ENCODE data around the gene DEPDC1B. TPM values are rescaled to one million over a fixed set of nuclear protein-coding genes. Genes with fewer than 3 reads are reported as not detected.
"Not testable (repeated sequence)": the region's sequence is repeated elsewhere in the genome, so short reads cannot be mapped to it uniquely, and the experiment has no call there.

DEPDC1B gene
- total RNA-seq, 1 experiment from 2014 or later = 27.7 TPM

DNA sequence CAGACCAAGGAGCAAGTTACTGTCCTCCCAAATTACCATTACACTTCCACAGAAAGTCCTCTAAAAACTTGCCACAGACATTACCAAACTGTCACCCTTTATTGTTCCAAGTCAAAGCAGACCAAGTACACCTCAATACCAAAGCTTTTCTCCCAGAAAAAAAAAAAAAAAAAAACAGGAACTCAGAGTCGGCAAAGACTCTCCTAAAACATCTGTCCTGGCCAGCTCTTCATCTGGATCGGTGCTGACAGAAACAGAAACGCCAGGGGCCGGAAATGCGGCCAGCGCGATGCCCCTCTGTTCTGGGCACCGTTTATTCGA lies 718 bp downstream of the DEPDC1B start:
- no peak for DNase-seq (ENCODE audit: low read depth)

DNA sequence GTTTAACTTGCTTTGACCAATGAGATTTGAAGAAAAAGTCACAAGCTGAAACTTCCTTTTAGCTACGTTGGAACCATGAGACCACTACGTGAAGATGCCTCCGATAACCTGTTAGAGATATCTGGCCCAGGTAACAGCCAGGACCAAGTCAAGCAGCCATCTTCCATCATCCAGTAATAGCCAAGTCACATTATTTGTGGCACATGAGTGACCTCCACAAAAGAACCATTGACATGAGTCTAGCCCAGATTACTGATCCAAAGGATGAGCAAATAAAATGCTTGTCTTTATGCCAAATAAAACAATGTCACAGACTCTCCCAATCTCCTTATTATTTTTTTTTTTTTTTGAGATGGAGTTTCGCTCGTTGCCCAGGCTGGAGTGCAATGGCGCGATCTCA lies 1.6 kb downstream of the DEPDC1B start:
- DNase-seq (ENCODE audit: low read depth) = no peak

DNA sequence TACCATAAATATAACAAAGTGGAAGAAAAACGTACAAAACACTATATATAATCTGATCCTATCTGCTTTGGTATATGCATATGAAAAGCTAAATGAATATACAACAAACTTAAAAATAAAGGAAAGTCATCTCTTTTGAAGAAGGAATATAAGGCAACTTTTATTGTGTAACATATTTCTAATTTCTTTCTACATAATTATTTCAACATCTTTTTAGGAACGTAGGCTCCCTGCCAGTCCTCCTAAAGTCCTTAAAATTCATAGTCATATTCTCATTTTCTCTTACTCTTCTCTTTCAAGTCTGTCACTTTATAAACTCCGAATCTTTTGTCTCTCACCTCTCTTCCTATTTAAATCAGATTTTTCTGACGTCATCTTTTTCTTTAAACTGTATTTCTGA lies 9.6 kb downstream of the DEPDC1B start:
- no peak for DNase-seq (ENCODE audit: low read depth)

DNA sequence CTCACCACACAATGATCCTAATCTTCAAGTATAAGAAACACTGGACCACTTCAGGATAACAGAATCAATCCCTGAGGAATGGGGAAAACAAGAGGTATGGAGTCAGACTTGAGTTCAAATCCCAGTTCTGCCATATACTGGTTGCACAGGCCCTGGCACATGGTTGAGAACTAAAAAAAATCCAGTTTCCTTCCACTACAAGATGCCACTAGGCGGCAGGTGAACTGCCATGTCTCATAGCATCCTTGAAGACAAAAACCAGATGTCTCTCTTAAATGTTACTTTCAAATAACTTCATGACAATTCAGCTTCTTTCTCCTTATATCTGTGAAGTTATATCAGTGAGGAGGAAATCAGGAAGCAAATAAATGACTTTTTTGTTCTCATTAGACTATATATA lies 11.0 kb downstream of the DEPDC1B start:
- no peak for DNase-seq (ENCODE audit: low read depth)

DNA sequence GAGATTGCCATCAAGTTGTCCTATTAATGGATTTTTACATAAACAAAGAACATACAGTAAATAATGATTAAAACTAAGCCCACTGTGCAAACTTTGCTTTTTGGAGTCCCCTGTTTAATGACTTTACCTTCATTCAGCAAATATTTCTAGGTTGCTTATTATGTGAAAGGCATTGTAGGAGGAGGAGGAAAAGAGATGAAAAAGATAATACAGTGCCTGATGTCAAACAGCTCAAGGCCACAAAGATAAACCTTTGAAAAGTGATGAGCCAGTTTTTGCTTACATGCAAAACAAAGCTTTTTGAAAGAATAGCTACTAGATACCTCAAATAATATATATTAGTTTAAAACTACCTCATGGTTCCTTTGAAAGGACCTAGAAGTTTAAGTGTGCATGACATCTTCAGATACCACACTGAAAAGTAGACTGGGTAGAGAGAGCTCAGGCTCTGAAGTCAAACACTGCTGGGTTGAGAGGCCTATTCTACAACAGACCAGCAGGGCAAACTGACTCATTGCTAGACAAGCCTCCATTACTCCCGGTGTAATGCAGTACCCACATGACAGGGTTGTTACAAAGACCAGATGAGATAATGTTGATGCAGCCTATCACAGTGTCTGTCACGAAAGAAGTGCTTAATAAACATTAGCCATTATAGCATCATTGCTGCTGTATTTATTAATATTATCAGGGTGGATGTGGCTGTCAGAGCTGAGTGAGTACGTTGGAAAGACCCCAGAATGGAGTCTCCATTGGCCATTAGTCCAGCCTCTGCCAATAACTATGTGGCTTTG lies 11.8 kb downstream of the DEPDC1B start:
- DNase-seq (ENCODE audit: low read depth) = peak; percentile 56

DNA sequence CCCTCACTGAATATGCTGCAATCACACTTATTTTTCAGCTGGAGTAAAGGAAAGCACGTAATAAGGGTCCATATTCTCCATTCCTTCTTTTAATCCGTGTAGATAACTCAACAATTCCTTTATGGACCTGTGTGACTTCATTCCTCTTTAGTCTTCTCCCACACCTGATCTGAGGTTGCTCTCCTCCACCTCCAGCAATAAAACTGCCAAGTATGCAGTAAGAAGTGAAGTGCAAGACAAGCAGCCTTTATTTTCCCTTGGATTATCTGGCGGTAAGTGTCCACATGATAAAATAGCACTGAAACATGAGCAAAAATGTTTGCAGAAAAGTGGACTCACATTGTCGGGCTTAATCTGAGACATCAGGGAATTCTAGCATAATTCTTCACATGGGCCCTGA lies 13.8 kb downstream of the DEPDC1B start:
- no peak for DNase-seq (ENCODE audit: low read depth)

DNA sequence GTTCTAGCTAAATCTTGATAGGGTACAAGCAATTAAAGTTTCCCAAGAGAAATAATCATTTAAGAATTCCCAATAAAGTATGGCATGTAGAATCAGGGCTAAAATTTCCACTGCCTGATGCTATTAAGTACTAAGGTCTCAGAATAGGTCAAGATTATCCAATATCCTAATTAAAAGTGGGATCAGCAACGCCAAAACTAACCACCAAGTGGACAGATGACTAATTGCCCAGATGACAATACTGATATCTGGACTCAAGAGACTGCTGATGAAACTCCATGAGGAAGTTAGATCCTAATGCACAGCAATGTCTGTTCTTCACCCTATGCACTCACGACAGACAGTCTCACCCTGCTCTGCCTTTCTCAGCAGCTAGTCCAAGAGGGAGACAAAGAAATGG lies 14.3 kb downstream of the DEPDC1B start:
- no peak for DNase-seq (ENCODE audit: low read depth)

DNA sequence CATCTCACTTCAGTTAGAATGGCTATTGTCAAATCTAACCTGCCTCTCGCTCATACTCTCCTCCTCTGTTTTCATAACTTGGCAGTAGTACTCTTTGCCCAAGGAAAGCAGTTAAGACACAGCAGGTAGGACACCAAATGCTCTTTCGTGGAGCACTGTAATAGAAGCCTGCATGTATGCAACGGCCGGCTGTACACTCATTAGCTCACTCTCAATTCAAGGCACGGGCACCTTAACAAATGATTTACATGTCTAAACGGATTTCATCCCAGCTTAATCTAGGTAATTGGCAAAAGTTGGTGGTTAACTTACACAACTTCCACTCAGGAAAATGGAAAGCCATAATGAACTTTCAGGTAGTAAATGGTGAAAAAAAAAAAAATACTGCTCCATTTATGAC lies 14.9 kb downstream of the DEPDC1B start:
- no peak for DNase-seq (ENCODE audit: low read depth)

DNA sequence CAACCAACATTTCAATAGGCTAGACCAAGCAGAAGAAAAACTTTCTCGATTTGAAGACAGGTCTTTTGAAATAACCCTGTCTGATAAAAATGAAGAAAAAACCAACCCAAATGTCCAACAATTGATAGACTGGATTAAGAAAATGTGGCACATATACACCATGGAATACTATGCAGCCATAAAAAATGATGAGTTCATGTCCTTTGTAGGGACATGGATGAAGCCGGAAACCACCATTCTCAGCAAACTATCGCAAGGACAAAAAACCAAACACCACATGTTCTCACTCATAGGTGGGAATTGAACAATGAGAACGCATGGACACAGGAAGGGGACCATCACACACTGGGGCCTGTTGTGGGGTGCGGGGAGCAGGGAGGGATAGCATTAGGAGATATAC lies 18.0 kb downstream of the DEPDC1B start:
- not testable (repeated sequence) for DNase-seq (ENCODE audit: low read depth)

DNA sequence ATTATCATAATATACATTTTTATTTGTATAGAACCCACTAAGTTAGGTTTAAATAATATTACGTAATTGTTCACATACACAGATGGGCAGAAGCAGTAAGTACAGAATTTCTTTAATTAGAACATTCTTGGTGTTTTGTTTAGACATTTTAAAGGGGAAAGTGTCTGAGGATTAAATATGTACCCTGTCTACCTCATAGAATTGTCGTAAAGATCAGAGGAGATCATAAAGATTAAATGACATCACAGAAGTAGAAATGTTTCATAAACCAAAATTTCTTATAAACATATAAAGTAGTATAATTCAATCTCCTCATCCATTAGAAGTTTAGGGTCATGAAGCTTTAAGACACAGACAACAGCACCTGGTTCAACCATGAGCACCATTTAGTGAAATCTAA lies 20.1 kb downstream of the DEPDC1B start:
- no peak for DNase-seq (ENCODE audit: low read depth)

DNA sequence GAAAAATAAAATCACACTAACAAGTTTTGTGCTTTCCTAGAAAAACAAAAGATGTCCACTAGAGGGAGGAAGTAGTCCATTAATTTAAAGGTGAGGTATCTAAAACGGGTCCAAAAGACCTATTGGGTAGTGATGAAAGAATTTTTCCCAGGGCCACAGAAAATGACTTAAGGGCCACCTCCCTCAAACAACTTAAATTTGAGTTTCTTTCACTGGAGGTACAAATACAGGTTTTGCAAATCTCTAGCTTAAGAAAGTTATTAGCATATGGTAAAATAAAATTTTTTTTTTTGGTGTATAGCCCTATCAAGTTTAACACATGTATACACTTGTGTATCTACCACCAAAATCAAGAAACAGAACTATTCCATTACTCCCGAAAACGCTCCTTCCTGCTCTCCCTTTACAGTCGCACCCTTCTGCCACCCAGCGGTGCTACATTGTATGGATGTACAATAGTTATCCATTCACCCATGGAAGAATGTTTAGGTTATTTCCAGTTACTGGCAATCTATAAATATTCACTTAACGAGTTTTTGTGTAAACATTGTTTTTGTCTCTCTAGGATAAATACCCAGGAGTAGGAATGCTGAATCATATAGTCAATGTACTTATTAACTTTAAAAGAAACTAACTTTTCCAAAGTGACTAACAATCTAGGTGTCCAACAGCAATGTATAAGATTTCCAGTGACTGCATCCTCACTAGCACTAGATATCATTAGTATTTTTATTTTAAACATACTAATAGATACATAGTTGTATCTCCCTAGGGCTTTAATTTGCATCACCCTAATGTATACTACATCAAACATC lies 21.9 kb downstream of the DEPDC1B start:
- peak; percentile 11 for DNase-seq (ENCODE audit: low read depth)

DNA sequence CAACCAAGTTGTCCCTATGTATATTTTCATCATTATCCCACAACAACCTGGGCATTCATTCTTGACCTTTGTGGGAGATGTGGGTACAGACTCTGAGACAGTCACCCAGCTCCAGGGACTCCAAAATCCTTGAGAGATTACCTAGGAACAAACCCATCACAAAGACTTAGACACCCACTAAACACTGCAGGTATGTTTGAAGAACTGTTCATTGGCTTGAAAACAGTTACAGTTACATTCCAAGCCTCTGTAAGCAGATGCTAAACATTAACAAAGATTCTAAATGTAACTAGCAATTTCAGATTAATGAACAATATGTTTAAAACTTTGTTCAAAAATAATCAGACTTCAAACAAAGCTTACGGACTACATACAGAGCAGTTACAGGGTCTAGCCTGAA lies 24.7 kb downstream of the DEPDC1B start:
- no peak for DNase-seq (ENCODE audit: low read depth)

DNA sequence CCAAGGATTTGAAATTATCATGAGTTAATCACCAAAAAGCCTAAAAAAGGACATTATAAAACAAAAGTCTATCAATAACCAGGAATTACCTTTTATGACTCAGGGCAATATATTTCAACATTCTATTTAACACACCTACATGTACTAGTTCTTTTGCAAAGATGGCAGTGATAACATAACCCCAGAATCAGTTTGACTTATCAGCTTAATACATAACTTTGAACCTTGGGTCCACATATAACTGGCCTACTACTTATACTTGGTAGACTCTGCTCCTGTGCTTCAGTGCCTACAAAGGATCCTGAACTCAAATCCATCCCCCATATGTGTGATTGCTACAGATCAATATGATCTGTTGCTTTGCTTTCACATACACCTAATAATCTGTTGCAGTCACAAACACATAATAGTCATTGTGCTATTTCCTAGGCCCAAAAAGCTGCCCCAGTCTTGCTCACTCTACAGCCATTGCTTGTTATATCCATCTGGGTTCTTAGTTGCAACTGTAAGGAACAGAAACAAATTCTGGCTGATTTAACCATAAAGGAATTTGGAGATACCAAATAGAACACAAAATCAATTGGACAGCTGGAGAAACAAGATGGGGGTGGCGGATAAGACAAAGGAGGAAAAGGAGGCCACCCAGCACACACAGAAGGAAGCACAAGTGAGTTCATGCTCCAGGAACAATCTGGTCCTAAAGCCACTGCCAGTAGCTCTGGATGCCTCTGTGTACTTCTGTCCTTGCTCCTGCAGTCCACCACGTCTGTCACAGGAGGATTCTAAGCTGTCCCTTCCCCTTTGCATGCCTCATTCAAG lies 25.5 kb downstream of the DEPDC1B start:
- no peak for DNase-seq (ENCODE audit: low read depth)

DNA sequence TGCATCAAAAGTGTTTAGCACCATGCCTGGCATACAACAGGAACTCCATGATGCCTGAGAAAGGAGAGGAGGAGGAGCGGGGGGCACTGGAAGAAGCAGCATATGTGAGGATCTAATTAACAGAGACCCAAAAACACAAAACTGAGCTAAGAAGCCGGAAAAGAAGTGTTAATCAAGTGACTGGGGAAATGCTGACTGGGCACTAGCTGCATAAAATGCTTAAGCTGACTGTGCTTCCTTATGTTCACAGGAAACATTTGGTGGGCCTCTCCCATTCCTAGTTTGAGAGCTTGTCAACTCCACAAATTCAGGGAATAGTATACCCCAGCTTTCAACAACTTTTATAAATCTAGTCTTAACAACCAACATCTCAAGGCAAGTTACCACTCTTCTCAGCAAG lies 26.6 kb downstream of the DEPDC1B start:
- no peak for DNase-seq (ENCODE audit: low read depth)

DNA sequence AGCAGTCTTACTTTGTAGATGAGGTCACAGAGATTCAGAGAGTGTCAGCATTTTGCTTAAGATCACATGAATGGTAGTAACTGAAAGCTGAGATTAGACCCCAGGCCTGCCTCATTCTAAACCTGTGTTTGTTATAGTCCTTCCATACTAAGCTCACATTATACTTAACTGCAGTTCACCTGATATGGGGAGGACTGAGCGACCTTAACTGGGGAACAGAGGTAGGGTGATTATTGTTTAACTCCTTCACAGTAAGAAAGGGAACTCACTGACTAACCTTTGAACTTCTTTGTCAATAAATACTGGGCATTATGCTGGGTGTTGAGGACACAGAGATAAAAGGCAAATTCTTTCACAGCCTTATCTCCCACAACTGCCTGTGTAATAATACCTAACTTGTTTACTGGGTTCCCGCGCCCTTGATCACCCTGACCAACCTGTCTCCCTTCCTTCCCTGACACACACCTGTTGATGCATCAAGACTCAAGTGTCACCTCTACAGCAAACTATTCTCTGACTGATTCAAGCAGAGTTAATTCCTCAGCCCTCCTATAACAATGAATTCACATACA lies 27.2 kb downstream of the DEPDC1B start:
- DNase-seq (ENCODE audit: low read depth) = no peak

DNA sequence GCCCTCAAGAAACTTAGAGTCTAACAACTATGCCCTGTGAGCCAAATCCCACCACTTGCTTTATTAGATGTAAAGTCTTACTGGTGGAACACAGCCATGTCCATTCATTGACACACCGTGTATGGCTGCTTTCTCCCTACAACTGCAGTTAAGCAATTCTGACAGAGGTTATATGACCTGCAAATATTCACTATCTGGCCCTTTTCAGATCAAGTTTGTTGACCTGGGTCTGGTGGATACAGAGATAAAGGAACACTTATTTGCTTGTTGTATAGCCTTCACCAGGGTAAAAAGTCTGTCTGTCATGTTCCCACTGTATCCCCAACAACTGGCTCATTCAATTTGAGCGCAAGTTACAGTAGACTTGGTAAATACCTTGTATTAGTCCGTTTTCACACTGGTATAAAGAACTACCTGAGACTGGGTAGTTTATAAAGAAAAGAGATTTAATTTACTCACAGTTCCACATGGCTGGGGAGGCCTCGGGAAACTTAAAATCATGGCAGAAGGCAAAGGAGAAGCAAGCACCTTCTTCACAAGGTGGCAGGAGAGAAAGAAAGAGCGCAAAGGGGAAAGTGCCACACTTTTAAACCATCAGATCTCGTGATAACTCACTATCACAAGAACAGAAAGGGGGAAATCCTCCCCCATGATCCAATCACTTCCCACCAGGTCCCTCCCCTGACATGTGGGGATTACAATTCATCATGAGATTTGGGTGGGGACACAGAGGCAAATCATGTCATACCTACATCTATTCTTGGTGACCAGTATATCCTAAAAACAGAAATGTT lies 27.9 kb downstream of the DEPDC1B start:
- DNase-seq (ENCODE audit: low read depth) = no peak

DNA sequence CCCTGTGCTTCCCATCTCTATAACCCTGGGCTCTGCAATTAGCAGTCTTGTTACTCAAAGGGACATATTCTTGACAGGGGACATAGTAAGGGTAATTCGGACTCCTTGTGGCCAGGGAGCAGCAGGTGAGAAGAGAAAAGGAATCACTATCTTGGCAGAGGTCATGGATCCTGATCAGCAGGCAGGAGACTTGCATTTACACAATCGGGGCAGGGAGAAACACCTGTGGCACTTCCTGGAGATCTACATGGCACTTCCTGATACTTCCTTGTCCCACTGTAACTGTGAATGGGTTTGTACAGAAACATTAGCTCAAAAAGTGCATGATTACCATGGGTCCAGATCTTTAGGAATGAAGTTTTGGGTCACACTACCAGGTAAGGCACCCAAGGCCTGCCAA lies 29.2 kb downstream of the DEPDC1B start:
- no peak for DNase-seq (ENCODE audit: low read depth)

DNA sequence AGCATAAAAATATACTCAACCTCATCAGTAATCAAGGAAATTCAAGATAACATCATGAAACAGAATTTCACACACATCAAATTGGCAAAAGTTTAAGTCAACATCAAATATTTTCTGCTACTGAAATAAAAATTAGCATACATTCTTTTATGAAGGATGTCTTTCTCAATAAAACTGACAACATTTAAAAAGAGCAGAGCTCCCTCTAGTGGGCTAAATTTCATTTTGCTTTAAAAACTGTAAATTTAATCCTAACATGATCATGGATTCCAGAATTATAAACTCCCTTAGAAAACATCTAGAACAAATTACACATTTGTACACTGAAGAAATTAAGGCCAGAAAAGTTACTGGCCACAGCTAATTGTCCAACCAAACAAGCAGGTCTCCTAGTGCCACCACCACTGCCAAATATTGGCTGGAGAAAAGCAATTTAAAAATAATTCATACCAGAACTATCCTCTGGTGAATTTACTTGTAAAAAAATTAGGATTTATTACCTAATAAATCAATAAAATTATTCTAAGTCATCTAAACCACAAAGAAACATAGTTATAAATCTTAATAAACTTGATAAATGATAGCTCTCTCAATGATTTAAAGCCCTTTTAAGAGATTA lies 31.2 kb downstream of the DEPDC1B start:
- no peak for DNase-seq (ENCODE audit: low read depth)

DNA sequence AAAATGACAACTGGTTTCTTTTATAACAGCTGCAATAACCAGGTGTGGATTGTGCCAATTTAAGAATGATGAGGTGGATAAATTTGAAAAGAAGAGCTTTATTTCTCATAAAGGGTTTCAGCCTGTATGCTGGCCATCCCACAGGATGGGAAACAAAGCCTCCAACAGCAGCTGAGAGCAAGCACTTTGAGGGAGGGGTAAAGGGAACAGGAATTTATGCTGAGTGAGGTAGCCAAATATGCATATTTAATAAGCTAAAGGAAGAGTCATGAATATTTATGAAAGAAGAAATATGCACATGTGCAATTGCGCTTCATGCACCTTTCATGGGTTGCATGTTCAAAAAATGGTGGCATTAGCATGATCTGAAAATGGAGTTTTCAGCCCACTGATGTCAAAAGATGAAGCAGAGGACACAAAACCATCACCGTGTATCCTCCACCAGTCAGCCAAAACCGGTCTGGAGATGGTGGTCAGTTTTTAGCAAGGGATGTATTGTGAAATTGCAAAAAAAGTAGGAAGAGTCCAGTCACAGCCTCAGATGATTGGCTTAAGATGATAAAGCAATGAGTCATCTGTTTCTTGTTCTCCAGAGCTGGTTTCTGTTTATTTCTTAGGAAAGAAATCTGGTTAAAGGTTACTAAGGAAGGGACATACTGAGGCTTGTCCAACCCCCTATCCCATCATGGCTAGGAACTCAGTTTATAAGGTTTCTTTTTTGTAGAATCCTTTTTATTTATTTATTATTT lies 47.9 kb downstream of the DEPDC1B start:
- DNase-seq (ENCODE audit: low read depth) = peak; percentile 42

DNA sequence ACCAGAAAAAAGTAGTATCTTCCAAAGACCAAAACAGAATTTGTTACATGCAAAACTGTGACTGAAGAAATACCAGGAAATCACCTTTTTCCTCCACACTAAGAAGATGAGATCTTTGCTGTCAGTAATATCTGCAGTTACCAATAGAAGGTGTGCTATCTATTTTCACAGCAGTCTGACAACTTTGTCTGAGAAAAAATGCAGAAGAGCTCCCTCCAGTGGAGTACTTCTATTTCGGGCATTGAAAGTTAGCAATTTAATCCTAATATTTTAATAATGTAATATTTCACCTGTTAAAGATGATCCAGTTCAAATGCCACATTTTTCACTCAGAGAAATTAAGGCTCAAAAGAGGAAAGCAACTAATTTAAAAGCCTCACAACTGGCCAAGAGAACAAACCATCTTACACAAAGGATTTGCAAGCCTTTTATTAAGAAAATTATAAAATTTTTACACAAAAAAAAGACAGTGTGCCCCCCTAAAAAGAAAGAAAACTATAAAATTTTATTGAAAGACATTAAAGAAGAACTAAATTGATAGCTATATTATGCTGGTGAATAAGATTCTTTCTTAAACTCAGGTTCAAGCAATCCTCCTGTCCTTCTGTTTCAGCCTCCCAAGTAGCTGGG lies 50.6 kb downstream of the DEPDC1B start:
- DNase-seq (ENCODE audit: low read depth) = no peak

Data from Daoy (cell line).